ENCODE measurements around the gene NEUROD4. TPM values are rescaled to one million over a fixed set of nuclear protein-coding genes. Genes with fewer than 3 reads are reported as not detected.

Gene NEUROD4
- total RNA-seq, 2 experiments from 2014 or later: not detected

GRCh38 chr12:54988402-54989054 is 31.2 kb upstream of the NEUROD4 start:
- TF ChIP-seq EZH2phosphoT487 (IDR thresholded peaks at IDR 0.05; ENCODE audit: borderline replicate concordance, low read depth, low read length) (no peak), CTCF (conservative IDR thresholded peaks at IDR 0.05; ENCODE audit: low read length) (no peak)
- H3K27ac ChIP-seq (ENCODE audit: low read depth, low read length, poor library complexity, severe bottlenecking): peak overlapping the region; percentile 21
- no peaks in the 10 kb centered on the region for H3K9me3 ChIP-seq (ENCODE audit: low read length)
- intact Hi-C loops (cut with micrococcal nuclease; ENCODE audit: unreplicated experiment): loop anchor here (10.0 kb wide), 1 partner anchor 656 kb away; no protein-coding TSS in a partner anchor
- no peaks in the 10 kb centered on the region for H3K36me3 ChIP-seq (ENCODE audit: insufficient read depth, low read length)
- peaks cover 81% of the 10 kb centered on the region for H3K4me1 ChIP-seq (ENCODE audit: insufficient read depth, low read length, poor library complexity, severe bottlenecking)
- H2AFZ ChIP-seq (ENCODE audit: low read length): peak overlapping the region; percentile 89
- no peaks in the 10 kb centered on the region for H4K20me1 ChIP-seq (ENCODE audit: insufficient read depth, low read length)
- peak; percentile 44 for DNase-seq (ENCODE audit: low spot score)
- ChIA-PET POLR2A (interaction anchor here (0.5 to 1.1 kb wide), 6 partner anchors 13 to 1764 kb away, joined by 3 to 5 read pairs (median 3); no protein-coding TSS in a partner anchor), CTCF (ENCODE audit: unreplicated experiment) (no interaction called here)
- H3K79me2 ChIP-seq (ENCODE audit: insufficient read depth, low read depth, low read length): peaks cover 5% of the 10 kb centered on the region; the same call in 1 of the 2 replicates
- no peaks in the 10 kb centered on the region for H3K9me2 ChIP-seq (ENCODE audit: insufficient read depth, low read length)
- H3K4me3 ChIP-seq (ENCODE audit: low read depth, low read length, poor library complexity, severe bottlenecking): no peak overlapping the region
- BruUV-seq (replicated peaks): no TSS peak
- H3K4me2 ChIP-seq (ENCODE audit: low read length): peak overlapping the region; percentile 93

DNA sequence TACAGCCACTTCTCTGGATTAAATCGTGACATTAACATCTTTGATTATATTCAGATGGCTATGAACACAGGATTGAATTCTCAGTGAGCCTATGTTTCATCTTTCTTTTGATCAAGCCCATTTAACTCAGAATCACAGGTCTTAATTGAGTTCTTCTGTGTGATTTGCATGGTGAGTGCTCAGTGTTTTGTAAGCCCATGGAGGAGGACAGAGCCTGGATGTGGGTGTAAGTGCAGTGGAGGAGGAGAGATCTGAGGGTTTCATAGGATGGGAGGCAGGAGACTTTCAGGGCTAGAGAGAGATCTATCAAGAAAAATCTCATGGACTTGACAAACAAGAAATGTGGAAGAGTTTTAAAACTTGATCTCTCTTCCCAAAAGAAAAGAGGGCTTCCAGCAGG is 29.9 kb upstream of the NEUROD4 start:
- Histone ChIP-seq H3K4me1 (ENCODE audit: insufficient read depth, low read length, poor library complexity, severe bottlenecking) (peaks cover 71% of the 10 kb centered on the region), H3K79me2 (ENCODE audit: insufficient read depth, low read depth, low read length) (no peaks in the 10 kb centered on the region), H2AFZ (ENCODE audit: low read length) (peak overlapping the region; percentile 45; the same call in 1 of the 2 replicates), H3K36me3 (ENCODE audit: insufficient read depth, low read length) (no peaks in the 10 kb centered on the region), H3K4me2 (ENCODE audit: low read length) (peak overlapping the region; percentile 93), H3K4me3 (ENCODE audit: low read depth, low read length, poor library complexity, severe bottlenecking) (no peak overlapping the region), H3K9me3 (ENCODE audit: low read length) (no peaks in the 10 kb centered on the region), H3K27ac (ENCODE audit: low read depth, low read length, poor library complexity, severe bottlenecking) (peak overlapping the region; percentile 85), H3K9me2 (ENCODE audit: insufficient read depth, low read length) (no peaks in the 10 kb centered on the region), H4K20me1 (ENCODE audit: insufficient read depth, low read length) (no peaks in the 10 kb centered on the region)
- no TSS peak for BruUV-seq (replicated peaks)
- intact Hi-C loops (cut with micrococcal nuclease; ENCODE audit: unreplicated experiment): loop anchor here (10.0 kb wide), 1 partner anchor 655 kb away; no protein-coding TSS in a partner anchor
- ChIA-PET POLR2A (no interaction called here), CTCF (ENCODE audit: unreplicated experiment) (no interaction called here)
- TF ChIP-seq EZH2phosphoT487 (IDR thresholded peaks at IDR 0.05; ENCODE audit: borderline replicate concordance, low read depth, low read length) (no peak), CTCF (conservative IDR thresholded peaks at IDR 0.05; ENCODE audit: low read length) (no peak)
- no peak for DNase-seq (ENCODE audit: low spot score)
